ENCODE measurements around the gene AP5S1. TPM values are rescaled to one million over a fixed set of nuclear protein-coding genes. Genes with fewer than 3 reads are reported as not detected.

Gene AP5S1
- total RNA-seq, 1 experiment from 2014 or later = 29.2 TPM

DNA sequence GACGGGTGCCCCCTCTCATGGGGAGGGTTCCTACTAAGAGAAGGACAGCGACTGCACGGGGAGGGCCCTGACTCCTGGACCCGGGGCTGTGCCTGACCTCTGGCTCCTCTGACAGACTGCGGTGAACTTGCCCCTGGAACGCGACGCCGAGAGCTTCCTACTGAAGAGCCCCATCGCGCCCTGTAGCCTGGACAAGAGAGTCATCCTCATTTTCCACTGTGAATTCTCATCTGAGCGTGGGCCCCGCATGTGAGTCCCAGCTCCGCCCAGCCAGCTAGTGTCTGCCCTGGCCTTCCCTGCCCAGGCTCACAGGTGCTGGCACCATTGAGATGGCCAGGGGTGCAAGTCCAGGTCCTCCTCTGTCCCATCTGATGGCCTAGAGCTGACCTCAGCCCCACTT is 17.1 kb upstream of the AP5S1 start:
- in situ Hi-C loops (cut with HindIII; ENCODE audit: low pct_unique_long_range_greater_than_20kb, low sequenced_read_pairs) = no loop called here
- no peak for DNase-seq (ENCODE audit: low read depth, low spot score)

- no peak for DNase-seq (ENCODE audit: low read depth, low spot score)
- in situ Hi-C loops (cut with HindIII; ENCODE audit: low pct_unique_long_range_greater_than_20kb, low sequenced_read_pairs) = no loop called here
Observed at GRCh38 chr20:3803854-3804253, 16.5 kb upstream of the AP5S1 start.

GRCh38 chr20:3804254-3804751 is 16.0 kb upstream of the AP5S1 start:
- in situ Hi-C loops (cut with HindIII; ENCODE audit: low pct_unique_long_range_greater_than_20kb, low sequenced_read_pairs) = no loop called here
- DNase-seq (ENCODE audit: low read depth, low spot score) = no peak

- in situ Hi-C loops (cut with HindIII; ENCODE audit: low pct_unique_long_range_greater_than_20kb, low sequenced_read_pairs) = no loop called here
Observed at GRCh38 chr20:3804781-3805180, 15.6 kb upstream of the AP5S1 start.

GRCh38 chr20:3808544-3808943 is 11.8 kb upstream of the AP5S1 start:
- no peak for DNase-seq (ENCODE audit: low read depth, low spot score)
- in situ Hi-C loops (cut with HindIII; ENCODE audit: low pct_unique_long_range_greater_than_20kb, low sequenced_read_pairs) = no loop called here

More at GRCh38 chr20:3804781-3805180, 15.6 kb upstream of the AP5S1 start:
- no peak for DNase-seq (ENCODE audit: low read depth, low spot score)

DNA sequence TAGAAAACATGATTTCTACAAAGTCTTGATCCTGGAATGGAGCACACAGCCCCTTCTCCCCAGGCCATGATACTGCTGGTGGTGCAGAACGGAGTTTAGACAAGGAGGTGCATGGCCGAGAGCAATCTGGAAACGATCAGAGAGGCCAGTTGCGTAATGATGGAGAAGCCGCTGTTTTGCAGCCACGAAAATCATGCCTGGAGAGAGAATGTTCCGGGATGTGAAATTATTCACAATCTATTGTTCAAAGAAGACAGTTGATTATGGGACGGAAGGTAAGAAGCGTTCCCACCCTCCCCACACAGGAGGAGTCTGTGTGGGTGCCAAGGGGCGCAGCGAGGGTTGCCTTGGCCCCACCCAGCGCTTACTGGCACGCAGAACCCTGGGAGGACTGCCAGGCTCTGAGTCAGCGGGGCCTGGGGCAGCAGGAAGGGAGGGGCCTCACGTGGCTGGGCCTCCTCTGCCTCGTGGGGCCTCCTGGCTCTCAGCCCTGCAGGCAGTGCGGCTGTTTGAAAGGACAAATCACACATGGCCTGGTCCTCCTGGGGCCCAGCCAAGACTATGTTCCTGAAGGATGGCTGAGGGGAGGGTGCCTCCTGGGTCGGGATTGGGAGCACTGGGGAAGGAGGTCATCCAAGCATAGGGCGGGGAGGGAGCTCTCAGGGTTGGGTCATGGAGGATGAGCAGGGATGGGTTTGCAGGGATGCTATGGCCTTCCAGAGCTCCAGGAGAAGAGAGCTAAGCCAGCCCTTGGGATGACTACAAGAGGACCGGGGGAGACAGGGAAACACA is 8.7 kb upstream of the AP5S1 start:
- in situ Hi-C loops (cut with HindIII; ENCODE audit: low pct_unique_long_range_greater_than_20kb, low sequenced_read_pairs) = no loop called here

GRCh38 chr20:3812259-3812681 is 8.1 kb upstream of the AP5S1 start:
- no peak for DNase-seq (ENCODE audit: low read depth, low spot score)
- in situ Hi-C loops (cut with HindIII; ENCODE audit: low pct_unique_long_range_greater_than_20kb, low sequenced_read_pairs) = no loop called here

More for the DNA sequence above, 8.7 kb upstream of the AP5S1 start:
- peak; percentile 98 for DNase-seq (ENCODE audit: low read depth, low spot score)

GRCh38 chr20:3812975-3813847 is 7.1 kb upstream of the AP5S1 start:
- no peak for DNase-seq (ENCODE audit: low read depth, low spot score)
- in situ Hi-C loops (cut with HindIII; ENCODE audit: low pct_unique_long_range_greater_than_20kb, low sequenced_read_pairs) = no loop called here

DNA sequence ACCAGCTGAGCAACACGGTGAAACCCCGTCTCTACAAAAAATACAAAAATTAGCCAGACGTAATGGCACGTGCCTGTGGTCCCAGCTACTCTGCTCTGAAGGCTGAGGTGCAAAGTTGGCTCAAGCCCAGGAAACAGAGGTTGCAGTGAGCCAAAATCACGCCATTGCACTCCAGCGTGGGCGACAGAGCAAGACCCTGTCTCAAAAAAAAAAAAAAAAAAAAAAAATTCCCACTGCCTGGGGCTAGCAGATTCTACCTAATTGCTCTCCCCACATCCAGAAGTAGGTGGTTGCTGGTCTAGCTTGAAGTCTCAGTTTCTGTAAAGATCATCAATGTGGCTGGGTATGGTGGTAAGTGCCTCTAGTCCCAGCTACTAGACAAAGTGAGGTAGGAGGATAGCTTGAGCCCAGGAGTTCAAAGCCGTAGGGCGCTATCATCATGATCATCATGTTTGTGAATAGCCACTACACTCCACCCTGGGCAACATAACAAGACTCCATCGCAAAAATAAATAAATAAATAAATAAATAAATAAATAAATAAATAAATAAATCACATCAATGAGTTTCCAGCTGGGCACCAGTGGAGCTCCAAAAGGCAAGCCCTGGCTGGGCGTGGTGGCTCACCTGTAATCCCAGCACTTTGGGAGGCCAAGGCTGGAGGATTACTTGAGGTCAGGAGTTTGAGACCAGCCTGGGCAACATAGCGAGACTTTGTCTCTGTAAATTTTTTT is 6.3 kb upstream of the AP5S1 start:
- in situ Hi-C loops (cut with HindIII; ENCODE audit: low pct_unique_long_range_greater_than_20kb, low sequenced_read_pairs) = no loop called here
- no peak for DNase-seq (ENCODE audit: low read depth, low spot score)

DNA sequence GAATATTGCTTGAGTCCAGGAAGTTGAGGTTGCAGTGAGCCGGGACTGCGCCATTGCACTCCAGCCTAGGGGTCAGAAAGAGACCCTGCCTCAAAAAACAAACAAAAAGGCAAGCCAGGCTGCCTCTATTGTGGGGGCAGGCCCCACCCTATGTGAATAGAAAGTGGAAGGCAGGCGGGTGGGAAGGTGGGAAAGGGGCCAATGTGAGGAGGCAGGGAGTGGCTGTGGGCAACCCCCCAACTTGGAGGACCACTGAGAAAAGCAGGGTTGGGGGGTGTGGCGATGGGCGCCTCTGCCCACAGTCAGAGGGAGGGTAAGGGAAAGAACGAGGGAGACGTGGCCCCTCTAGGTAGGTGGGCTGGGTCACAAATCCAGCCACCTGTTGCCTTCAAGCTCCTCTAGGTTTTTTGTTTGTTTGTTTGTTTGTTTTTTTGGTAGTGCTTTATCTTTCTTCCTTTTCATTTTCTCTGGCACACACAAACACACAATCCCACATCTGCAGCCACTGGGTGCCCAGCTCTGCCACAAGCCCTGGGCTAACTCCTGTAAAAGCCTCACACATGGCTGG is 5.3 kb upstream of the AP5S1 start:
- no peak for DNase-seq (ENCODE audit: low read depth, low spot score)
- in situ Hi-C loops (cut with HindIII; ENCODE audit: low pct_unique_long_range_greater_than_20kb, low sequenced_read_pairs) = no loop called here

- DNase-seq (ENCODE audit: low read depth, low spot score) = no peak
- in situ Hi-C loops (cut with HindIII; ENCODE audit: low pct_unique_long_range_greater_than_20kb, low sequenced_read_pairs) = no loop called here
Observed at GRCh38 chr20:3815703-3816315, 4.5 kb upstream of the AP5S1 start.

- DNase-seq (ENCODE audit: low read depth, low spot score) = peak; percentile 92
- in situ Hi-C loops (cut with HindIII; ENCODE audit: low pct_unique_long_range_greater_than_20kb, low sequenced_read_pairs) = no loop called here
Observed at GRCh38 chr20:3818155-3819151, 1.9 kb upstream of the AP5S1 start.

GRCh38 chr20:3819411-3820047 is 818 bp upstream of the AP5S1 start:
- in situ Hi-C loops (cut with HindIII; ENCODE audit: low pct_unique_long_range_greater_than_20kb, low sequenced_read_pairs) = no loop called here
- DNase-seq (ENCODE audit: low read depth, low spot score) = no peak

DNA sequence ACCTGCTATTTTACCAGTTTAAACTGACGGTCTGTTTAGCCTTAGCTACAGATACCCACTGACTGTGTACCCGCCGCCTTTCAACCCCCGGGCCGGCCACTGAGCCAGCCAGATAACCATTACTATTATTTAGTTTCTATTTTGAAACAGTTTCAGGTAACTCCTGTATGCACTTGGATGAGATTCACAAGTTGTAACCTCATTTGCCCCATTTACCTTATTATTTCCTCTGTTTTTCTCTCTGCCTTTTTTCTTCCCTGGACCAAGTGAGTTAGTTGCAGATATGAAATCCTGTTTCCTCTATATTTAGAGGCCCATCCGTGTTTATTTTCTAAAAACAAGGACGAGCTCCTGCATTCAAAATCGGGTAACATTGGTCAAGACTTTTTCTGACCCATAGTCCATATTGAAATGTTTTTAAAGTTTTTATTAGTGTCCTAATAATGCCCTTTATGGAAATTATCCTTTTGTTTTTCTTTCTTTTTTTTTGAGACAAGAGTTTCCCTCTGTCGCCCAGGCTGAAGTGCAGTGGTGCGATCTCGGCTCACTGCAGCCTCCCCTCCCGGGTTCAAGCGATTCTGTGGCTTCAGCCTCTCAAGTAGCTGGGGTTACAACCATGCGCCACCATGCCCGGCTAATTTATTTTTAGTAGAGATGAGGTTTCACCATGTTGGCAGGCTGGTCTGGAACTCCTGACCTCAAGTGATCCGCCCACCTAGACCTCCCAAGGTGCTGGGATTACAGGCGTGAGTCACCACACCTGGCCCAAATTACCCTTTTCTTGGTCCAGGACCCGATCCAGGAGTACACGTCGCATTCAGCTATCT is 767 bp downstream of the AP5S1 start:
- in situ Hi-C loops (cut with HindIII; ENCODE audit: low pct_unique_long_range_greater_than_20kb, low sequenced_read_pairs) = no loop called here
- no peak for DNase-seq (ENCODE audit: low read depth, low spot score)

GRCh38 chr20:3821996-3822395 is 1.6 kb downstream of the AP5S1 start:
- in situ Hi-C loops (cut with HindIII; ENCODE audit: low pct_unique_long_range_greater_than_20kb, low sequenced_read_pairs) = no loop called here
- DNase-seq (ENCODE audit: low read depth, low spot score) = no peak
